Measurements from ENCODE around the gene AGPAT4.

AGPAT4 gene

GRCh38 chr6:161254464-161255253, 19.2 kb downstream of the AGPAT4 start:
- DNase-seq (ENCODE audit: low spot score) = no peak

DNA sequence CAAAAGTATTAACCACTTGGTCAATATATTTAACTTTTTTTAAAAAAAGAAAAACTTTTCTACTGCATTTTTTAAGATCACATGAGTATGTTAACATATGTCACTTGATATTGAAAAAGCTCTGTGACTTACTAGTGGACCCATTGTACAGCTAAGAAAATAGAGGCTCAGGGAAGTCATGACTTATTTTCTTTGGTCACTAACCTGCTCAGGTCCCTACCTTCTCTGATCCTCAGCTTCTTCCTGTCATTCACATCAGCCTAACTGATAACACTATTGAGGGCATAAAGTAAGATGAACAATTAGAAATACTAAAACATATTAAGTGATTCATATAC, 19.8 kb downstream of the AGPAT4 start:
- no peak for DNase-seq (ENCODE audit: low spot score)

GRCh38 chr6:161251345-161251744, 22.5 kb downstream of the AGPAT4 start:
- DNase-seq (ENCODE audit: low spot score) = no peak

DNA sequence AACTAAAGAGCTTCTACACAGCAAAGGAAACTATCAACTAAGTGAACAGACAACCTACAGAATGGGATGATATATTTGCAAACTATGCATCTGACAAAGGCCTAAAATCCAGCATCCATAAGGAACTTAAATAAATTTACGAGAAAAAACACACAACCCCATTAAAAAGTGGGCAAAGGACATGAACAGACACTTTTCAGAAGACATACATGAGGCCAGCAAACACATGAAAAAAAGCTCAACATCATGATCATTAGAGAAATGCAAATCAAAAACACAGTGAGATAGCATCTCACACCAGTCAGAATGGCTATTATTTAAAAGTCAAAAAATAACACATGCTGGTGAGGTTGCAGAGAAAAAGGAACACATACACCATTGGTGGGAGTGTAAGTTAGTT, 24.5 kb downstream of the AGPAT4 start:
- DNase-seq (ENCODE audit: low spot score) = no peak

DNA sequence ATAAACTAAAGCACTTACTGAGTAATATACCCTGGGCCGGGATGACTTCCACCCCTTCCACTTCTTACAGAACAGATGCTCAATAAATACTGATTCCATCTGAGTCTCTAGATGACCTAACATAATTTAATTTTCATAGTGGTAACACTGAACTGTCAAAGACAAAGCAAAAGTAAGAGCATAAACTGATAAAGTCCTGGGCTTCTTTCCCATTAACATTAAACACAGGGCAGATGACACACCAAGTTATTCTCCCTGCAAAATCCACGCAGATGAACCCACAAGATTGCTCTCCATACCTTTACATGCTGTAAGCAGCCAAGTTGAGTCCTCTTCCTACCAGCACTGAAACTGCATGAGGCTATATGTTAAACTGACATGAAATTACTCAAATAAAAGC, 27.1 kb downstream of the AGPAT4 start:
- no peak for DNase-seq (ENCODE audit: low spot score)

DNA sequence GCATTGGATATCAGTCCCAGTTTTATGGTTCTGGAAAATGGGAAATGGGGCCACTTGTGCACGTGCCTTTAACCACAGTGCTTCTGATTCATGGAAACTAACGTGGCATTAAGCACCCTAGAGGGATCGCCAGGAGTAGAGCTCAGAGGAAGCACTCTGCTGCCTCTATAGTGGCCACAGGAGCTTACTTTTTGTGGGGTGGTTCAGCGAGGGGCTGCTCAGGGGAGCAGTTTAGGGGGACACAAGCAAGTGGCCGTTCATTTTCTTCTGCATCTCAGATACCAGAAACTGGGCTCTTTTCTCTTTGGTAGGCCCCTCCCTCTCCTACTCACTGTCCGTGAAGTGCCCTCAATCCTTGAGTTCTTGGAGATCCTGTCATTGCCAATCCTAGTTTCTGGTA, 28.5 kb downstream of the AGPAT4 start:
- no peak for DNase-seq (ENCODE audit: low spot score)

- DNase-seq (ENCODE audit: low spot score) = no peak
Measured at GRCh38 chr6:161244725-161245124, 29.1 kb downstream of the AGPAT4 start.

DNA sequence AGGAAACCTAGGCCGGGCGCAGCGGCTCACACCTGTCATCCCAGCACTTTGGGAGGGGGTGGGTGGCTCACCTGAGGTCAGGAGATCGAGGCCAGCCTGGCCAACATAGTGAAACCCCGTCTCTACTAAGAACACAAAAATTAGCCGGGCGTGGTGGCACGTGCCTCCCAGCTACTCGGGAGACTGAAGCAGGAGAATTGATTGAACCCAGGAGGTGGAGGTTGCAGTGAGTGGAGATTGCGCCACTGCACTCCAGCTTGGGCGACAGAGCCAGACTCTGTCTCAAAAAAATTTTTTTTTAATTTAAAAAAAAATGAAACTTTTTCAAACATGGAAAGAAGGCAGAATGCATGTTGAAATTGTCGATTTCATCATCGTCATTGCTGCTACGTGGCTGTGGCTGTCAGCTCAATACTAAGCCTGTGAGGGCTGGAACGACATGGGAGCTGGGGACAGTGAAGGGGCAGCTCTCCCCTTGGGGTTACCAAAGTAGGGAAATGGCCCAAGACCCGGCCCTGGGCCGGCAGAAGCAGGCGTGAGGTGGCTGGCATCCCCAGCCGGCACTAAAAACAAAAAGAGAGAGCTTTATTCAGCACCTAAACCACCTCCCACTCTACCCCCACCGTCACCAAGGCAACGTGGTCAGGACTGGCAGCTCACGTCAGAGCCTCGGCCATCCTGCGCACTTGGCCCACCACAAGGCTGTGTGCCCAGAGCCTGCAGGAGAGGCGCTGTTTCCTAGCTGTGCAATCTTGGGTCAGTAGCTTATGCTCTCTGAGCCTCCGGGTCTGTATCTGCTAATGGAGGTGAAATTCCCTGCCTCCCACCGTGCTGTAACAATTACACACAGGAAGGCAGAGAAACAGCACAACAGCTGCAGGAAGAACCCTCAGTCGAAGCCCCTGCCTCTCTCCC, 30.8 kb downstream of the AGPAT4 start:
- no peak for DNase-seq (ENCODE audit: low spot score)

DNA sequence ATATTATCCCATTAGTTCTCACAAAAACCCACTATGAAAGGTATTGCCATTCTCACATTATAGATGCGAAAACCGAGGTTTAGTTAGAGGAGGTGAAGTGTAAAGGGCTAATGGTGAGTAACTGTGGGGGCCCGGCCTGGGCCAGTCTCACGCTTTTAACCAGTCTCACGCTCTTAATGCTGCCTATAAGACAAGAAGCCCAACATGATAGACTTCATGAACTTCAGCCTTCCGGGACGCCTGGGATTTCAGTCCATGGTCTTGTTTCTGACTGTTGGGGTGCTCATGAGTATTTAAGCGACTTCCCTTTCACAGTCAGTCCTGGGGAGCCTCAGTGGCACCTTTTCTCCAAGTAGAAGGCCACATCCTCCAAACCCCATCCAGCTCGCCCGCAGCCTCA, 31.7 kb downstream of the AGPAT4 start:
- DNase-seq (ENCODE audit: low spot score) = no peak

DNA sequence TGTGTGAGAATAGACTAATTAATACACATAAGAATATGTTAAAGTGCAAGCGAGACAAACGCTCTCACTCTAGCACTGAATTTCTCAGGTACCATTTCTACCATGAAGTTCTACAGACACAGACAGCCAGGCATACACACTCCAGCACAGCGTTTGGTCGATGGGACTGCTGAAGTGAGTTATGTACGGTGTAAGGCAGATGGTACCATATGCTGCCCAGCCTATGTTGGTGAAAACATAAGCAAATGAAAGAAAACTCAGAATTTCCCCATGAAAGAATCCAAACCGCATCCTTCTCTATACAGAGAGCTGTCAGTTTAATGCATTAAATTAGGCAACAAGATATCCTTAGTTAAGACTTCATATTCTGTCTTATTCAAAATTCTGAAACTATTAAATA, 34.9 kb downstream of the AGPAT4 start:
- DNase-seq (ENCODE audit: low spot score) = no peak

DNA sequence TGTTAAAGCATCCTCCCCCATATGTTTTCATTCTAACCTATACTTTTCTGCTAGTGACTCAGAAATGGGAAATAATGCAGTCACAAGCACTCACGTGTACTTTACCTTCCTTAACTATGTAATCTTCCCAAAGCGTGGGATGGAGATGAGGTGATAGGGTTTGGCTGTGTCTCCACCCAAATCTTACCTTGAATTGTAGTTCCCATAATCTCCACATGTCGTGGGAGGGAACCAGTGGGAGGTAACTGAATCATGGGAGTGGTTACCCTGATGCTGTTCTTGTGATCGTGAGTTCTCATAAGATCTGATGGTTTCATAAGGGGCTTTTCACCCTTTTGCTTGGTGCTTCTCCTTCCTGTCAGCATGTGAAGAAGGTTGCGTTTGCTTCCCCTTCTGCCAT, 35.4 kb downstream of the AGPAT4 start:
- DNase-seq (ENCODE audit: low spot score) = no peak

DNA sequence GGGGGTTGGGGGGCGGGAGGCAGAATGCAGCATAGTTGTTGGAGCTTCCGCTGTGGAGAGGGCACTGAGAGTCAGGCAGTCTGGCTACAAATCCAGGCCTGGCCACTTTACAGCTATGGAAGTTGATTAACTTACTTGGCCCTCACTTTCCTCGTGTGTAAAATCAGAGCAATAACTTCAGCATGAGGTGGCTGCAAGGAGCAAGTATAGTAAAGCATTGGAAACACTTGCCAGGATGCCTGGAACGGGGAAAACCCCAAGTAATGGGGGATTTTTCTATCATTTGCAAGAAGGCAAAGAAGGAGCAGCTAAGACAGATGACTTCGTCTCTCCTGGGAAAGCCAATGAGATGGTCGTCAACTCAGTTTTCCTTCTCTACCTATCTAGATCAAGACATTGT, 35.8 kb downstream of the AGPAT4 start:
- DNase-seq (ENCODE audit: low spot score) = no peak

GRCh38 chr6:161237176-161237575, 36.7 kb downstream of the AGPAT4 start:
- DNase-seq (ENCODE audit: low spot score) = no peak

DNA sequence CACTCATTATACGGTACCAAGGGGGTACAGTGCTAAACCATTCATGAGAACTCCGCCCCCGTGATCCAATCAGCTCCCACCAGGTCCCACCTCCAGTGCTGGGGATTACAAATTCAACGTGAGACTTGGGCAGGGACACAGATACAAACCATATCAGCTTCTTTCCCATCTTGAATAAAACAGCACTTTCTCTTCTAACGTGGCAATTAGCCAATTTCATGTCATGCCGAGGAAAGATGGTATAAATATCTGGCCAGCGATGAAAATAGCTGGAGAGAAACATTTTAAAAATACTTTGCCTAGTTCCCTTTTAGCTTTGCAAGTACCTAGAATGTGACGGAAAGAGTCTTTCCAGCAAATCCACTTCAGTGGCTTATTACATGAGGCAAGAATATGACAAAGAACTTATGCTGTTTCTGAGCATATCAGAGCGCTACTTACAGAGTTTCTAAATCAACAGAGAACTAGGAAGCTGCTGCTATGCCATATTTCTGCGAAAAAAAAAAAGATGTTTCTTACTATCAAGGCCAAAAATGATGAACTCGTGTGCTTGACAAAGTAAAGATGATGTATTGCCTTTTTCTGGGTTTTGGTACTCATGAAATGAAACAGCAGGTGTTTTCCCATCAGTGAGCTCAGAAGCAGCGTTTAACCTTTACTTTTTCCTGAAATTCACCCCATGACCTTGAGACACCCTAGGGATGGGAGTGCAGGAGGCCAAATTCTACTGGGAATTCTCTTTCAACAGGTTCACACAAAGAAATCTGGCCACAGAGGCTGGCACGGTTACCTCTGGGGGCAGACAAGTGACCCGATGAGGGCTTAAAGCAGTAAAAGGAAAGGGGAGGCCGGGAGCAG, 37.9 kb downstream of the AGPAT4 start:
- no peak for DNase-seq (ENCODE audit: low spot score)

- no peak for DNase-seq (ENCODE audit: low spot score)
Measured at GRCh38 chr6:161233986-161234661, 39.7 kb downstream of the AGPAT4 start.

DNA sequence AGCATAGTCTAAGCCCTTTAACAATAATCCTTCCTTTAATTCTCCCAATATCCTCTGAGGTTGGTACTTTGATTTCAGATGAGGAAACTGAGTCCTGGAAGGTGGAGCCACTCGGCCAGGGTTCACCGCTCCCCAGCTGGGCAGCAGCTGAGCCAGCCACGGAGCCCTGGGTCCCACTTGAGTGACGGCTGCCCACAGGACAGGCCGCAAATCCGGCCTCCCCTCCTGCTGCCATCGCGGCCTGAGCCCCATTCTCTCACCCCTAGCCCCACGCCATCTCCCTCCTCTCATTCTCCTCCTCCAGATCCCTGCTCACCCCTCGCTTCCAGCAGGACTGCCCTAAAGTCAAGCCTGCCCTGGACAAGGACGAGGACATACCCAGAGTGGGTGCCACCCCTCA, 41.4 kb downstream of the AGPAT4 start:
- DNase-seq (ENCODE audit: low spot score) = no peak

GRCh38 chr6:161232010-161232409, 41.9 kb downstream of the AGPAT4 start:
- DNase-seq (ENCODE audit: low spot score) = no peak

GRCh38 chr6:161230339-161230738, 43.5 kb downstream of the AGPAT4 start:
- DNase-seq (ENCODE audit: low spot score) = no peak

DNA sequence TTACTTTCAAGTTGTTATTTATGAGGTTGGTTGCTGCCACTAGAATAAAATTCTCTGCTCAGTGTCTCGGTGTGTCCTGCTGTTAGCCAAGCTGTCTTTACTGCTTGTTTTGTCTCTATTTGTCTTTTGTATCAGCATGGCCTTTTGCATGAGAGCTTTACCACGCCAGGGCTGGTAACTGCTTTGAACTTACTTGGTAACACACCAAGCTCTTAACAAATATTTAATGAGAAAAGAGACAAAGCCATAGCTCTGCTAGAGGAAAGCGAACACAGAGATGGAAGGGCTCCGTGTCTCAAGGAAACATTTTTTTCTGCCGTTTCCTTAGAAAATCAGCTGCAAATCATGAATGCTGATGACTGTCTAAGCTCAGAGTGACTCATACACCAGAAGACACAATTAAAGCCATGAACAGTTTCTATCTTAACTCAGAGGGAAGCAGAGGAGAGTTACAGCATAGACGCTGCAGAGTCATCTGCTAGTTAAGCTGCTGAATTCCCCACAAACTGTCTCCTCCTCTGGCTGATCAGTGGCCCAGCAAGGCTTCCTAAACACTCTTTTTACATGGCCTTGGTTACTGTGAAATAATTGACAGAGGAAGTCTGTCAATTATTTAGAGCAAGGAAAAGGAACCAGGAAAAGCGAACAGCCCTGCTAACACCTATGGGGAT, 44.8 kb downstream of the AGPAT4 start:
- DNase-seq (ENCODE audit: low spot score) = no peak

GRCh38 chr6:161228096-161228495, 45.8 kb downstream of the AGPAT4 start:
- DNase-seq (ENCODE audit: low spot score) = no peak

Data from left forelimb (tissue), 1 donor.